Measurements from ENCODE around the gene ZNF350. TPM values are rescaled to one million over a fixed set of nuclear protein-coding genes. Genes with fewer than 3 reads are reported as not detected.
"Not testable (repeated sequence)": the region's sequence is repeated elsewhere in the genome, so short reads cannot be mapped to it uniquely, and the experiment has no call there.

The ZNF350 gene
- total RNA-seq = 9.1 TPM
- long read RNA-seq, transcript ZNF350-201 (5 exons, 2,338 nt) = major isoform, 8 of 13 reads
- long read RNA-seq, partial matches to known transcripts = 0 of 13 reads
- long read RNA-seq, other reads (novel, unspliced or antisense) = 4 of 13 reads

DNA sequence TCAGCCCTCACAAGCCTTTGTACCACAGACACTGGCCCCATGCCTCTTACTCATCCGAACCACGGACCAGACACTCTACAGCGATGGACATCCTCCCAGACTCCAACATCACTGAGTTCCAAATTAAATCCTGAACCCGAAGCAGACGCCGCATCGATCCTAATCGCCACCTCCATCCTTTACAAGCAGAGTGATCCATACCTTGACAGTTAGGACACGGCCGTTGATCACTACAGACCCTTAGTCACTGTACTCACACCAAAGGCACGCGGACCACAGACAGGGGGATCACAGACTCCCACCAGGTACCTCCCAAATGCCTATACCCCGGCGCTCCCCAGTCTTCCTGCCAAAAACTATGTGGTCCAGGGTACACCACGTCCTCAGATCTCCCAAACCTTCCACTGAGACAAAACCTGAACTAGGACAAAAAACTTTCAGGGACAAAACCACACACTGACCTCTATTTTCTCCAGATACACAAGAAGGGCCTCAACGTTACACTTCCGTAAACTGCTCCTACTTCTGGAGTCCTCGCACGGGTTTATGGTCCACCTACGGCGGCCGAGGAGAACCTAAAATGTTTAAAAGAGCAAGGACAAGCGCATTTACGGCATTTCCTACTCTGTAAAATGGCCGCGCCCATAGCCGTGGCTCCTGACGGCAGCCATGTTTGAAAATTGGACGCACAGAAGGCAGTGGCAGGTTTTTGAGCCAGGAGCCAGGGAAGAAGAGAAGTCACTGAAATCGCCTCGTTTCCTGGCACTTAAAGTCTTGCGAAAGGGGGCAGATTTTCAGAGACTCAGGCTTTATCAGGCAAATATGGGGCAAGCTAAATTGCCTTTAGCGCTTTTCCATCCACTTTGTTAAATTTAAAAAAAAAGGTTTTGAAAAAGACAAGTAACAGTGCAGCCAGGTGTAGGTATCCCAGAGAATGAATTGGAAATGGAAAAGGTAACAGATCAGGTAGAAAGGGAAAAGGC, at the start of gene ZNF350:
Gene ZNF350, minus strand, starts transcription at position 532 of the 983 bp plus-strand sequence. CDS start 12,480 bp downstream, outside the sequence.
- peak; percentile 89 for DNase-seq
- peak; percentile 100 for ATAC-seq
- intact Hi-C loops (cut with micrococcal nuclease) = no loop called here

DNA sequence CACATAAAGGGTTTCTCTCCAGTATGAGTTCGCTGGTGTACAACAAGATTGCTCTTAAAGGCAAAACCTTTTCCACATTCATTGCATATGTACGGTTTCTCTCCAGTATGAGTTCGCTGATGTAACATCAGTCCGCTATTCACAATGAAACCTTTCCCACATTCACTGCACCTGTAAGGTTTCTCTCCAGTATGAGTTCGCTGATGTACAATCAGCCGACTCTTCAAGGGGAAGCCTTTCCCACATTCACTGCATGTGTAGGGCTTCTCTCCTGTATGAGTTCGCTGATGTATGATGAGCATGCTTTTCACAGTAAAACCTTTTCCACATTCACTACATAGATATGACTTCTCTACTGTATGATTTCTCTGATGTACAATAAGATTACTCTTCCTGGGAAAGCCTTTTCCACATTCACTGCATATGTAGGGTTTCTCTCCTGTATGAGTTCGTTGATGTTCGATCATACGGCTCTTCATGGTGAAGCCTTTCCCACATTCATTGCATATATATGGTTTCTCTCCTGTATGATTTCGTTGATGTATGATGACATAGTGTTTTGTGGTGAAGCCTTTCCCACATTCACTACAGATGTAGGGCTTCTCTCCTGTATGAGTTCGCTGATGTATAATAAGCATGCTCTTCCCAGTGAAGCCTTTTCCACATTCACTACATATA, 47.5 kb upstream of the ZNF350 start:
- no peak for DNase-seq
- ATAC-seq = no peak
- intact Hi-C loops (cut with micrococcal nuclease) = no loop called here

DNA sequence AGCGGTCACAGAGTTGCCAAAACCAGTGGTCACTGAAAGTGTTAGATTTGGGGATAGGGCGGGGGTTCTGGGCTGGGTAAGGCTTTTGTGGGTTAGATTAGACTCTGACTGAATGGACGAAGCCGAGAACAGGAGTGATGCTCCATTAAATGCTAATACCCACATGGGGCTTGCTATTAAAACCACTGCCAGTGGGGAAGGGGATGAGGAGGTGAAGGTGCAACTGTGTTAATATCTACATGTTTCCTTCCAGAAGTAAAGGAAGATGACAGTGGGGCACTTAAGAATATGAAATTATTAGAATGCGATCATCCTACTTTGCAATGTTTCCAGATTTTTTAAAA, 42.1 kb upstream of the ZNF350 start:
- DNase-seq (no peak), ATAC-seq (peak; percentile 37)
- intact Hi-C loops (cut with micrococcal nuclease) = no loop called here

DNA sequence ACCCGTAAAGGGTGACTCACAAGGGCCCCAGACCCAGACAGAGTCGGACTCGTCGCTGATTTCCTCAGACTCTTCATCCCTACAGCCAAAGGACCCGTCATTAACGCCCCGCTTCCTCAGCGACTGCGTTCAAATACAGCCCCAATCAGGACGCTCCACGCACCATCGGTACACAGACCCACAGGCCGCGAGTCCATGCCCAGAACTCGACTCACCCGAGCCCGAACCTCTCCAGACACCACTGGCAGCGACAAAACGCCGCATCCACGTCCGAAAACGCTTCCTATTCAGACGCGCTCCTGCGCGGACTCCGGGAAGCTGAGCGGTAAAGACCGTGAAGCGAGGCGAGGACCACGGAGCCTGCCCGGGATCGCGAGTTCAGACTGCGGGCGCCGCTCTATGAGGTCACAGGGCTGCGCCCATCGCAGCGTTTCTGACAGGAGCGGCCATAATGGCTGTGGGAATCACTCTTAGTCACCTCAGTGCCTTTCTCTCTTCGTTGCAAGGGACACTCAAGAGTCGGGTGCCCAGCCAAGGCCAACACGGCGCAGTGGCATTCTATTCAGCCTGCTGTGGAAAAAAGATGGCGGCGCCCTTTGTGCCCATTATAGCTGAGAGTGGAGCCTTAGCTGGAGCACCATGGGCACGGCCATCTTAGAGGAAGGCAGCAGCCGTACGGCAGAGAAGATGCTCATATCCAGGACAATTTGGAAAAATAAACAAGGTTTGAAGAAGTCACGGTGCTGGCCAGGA, 41.6 kb upstream of the ZNF350 start, which contains the start of gene ZNF614:
Gene ZNF614, minus strand, starts transcription at position 353 of the 753 bp plus-strand sequence. CDS start 2,634 bp downstream, outside the sequence.
- intact Hi-C loops (cut with micrococcal nuclease) = no loop called here

DNA sequence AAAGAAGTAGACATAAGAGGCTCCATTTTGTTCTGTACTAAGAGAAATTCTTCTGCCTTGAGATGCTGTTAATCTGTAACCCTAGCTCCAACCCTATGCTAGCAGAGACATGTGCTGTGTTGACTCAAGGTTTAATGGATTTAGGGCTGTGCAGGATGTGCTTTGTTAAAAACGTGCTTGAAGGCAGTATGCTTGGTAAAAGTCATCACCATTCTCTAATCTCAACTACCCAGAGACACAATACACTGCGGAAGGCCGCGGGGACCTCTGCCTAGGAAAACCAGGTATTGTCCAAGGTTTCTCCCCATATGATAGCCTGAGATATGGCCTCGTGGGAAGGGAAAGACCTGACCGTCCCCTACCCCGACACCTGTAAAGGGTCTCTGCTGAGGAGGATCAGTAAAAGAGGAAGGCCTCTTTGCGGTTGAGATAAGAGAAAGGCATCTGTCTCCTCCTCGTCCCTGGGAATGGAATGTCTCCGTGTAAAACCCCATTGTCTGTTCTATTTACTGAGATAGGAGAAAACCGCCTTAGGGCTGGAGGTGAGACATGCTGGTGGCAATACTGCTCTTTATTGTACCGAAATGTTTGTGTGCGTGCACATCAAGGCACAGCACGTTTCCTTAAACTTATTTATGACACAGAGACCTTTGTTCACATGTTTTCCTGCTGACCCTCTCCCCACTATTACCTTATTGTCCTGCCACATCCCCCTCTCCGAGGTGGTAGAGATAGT, 39.8 kb upstream of the ZNF350 start:
- intact Hi-C loops (cut with micrococcal nuclease); ATAC-seq; DNase-seq: not testable (repeated sequence)

More for the DNA sequence above, 41.6 kb upstream of the ZNF350 start, which contains the start of gene ZNF614:
- DNase-seq (peak; percentile 92), ATAC-seq (peak; percentile 98)

DNA sequence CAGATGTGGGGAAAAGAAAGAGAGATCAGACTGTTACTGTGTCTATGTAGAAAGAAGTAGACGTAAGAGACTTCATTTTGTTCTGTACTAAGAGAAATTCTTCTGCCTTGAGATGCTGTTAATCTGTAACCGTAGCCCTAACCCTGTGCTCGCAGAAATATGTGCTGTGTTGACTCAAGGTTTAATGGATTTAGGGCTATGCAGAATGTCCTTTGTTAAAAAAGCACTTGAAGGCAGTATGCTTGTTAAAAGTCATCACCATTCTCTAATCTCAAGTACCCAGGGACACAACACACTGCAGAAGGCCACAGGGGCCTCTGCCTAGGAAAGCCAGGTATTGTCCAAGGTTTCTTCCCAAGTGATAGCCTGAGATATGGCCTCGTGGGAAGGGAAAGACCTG, 37.8 kb upstream of the ZNF350 start:
- ATAC-seq; intact Hi-C loops (cut with micrococcal nuclease); DNase-seq: not testable (repeated sequence)

DNA sequence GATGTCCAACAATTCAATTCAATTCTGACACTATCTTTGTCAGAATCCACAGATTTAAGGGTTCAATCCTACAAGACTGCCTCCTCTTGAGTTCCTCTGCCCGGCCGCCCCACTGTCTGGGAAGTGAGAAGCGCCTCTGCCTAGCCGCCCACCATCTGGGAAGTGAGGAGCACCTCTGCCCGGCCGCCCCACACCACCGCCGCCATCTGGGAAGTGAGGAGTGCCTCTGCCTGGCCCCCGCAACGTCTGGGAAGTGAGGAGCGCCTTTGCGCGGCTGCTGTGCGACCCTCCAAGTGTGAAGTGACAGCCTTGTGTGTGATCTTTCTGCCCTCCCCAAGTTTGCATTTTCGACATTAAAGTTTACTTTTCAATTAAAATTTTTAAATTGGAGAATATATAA, 35.6 kb upstream of the ZNF350 start:
- intact Hi-C loops (cut with micrococcal nuclease) = no loop called here
- DNase-seq (no peak), ATAC-seq (no peak)

DNA sequence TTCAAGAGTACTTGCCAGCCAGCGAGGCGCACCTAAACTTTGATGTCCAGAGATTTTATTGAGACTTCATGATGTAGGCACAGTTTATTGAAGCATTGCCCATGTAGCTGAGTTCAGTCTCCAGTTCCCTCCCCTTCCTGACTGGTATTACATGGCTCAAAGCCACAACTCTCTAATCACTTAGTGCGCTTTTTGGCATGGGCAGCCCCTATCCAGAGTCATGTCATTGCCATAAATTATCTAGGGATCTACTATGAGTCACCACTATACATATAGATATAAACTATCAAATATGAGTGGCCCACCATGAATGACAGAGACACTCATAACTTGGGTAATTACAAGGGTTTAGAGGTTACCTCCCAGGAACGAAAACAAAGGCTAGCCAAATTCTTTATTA, 33.9 kb upstream of the ZNF350 start:
- intact Hi-C loops (cut with micrococcal nuclease) = no loop called here
- DNase-seq = no peak
- peak; percentile 31 for ATAC-seq

DNA sequence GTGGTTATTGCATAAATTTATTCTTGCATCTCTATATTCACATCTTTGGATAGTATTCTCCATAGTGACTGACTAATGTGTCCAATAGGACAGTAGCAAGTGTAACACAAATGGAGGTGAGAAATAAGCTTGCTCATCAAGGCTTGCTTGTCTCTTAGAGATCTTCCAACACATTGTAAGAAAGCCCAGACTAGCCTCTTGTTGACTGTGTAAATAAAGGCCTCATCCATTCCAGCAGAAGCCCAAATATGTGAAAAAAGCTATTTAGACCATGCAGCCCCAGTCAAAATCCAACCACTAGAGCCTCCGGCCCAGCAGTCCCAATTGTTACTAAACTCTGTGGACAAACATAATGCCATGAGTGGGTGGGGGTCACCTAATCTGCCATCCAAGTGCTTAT, 24.0 kb upstream of the ZNF350 start:
- ATAC-seq (no peak), DNase-seq (no peak)
- intact Hi-C loops (cut with micrococcal nuclease) = no loop called here

DNA sequence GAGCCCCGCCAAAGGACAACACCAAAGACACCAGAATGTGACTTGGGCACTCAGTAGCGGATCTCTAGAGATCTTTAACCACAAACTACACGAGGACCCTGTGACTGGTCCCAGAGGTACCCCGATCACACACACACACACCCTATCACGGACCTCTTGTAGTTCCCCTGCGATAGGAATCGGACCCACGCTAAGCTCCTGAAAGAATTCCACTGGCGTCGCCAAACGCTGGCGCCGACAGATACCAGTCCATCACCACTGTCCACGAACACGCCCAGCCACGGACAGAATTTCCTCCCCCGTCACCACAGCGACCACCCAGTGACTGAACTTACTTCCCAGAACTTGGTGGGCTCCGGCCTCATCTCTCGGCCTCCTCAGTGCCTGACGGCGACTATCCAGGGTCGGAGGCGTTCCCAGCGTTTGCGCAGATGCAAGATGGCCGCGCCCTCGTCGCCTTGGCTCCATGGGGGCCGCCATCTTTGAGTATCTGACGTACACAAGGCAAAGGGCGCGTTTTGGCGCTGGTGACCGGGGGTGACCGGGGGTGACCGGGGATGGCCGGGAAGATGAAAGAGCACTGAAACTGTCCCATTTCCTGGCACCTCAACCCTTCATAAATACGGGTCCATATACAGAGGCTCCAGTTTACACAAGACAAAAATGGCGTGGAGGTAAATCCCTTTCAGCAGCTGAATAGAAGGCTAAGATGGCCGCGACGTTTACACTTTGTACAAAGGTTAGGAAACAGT, 21.3 kb upstream of the ZNF350 start, which contains the start of gene ZNF615:
Gene ZNF615, minus strand, starts transcription at position 406 of the 752 bp plus-strand sequence. CDS start 4,500 bp downstream, outside the sequence.
- DNase-seq = peak; percentile 94
- peak; percentile 99 for ATAC-seq
- intact Hi-C loops (cut with micrococcal nuclease) = no loop called here

DNA sequence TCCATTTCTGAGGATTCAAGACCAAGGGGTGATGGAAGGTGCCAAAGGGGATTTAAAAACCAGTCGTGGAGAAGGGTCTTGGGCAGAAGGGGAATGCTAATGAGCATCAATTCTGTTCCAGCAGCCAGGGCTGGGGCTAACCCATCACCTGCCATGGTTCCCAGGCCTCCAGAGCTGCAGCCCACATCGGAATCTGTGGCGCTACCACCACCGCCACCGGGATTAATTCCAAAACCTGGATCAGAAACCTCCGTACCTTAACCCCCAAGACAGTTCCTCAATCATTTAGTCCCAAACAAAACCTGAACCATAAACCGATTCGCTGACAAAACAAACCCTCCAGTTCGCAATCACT, 20.8 kb upstream of the ZNF350 start:
- intact Hi-C loops (cut with micrococcal nuclease) = no loop called here
- DNase-seq (no peak), ATAC-seq (peak; percentile 59)

DNA sequence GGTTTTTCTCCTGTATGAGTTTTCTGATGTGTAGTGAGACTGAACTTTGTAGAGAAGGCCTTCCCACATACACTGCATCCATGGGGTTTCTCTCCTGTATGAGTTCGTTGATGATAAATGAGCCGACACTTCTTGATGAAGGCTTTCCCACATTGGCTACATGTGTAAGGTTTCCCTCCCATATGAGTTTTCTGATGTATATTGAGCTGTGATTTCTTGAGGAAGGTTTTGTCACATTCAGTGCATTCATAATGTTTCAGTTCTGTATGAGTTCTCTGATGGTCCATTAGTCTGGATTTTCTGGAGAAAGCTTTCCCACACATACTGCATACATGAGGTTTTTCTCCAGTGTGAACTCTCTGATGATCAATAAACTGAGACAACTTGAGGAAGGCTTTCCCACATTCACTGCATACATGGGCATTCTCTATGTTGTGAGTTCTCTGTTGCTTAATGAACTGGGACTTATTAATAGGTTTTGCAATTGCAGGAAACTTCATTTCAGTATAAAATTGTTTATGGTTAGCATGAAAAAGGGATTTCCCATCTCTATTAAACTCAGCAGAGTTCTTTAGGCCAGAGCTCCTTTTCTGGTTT, 7.5 kb upstream of the ZNF350 start:
- intact Hi-C loops (cut with micrococcal nuclease) = no loop called here
- no peak for ATAC-seq

DNA sequence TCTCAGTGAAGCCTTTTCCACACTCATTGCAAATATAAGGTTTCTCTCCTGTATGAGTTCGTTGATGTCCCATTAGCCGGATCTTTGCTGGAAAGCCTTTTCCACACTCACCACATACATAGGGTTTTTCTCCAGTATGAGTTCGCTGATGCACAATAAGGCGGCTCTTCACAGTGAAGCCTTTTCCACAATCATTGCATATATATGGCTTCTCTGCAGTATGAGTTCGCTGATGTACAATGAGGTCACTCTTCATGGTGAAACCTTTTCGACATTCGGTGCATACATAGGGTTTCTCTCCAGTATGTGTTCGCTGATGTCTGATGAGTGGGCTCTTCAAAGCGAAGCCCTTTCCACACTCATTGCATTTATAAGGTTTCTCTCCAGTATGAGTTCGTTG, 6.8 kb upstream of the ZNF350 start:
- no peak for DNase-seq
- intact Hi-C loops (cut with micrococcal nuclease) = no loop called here
- no peak for ATAC-seq

More for the DNA sequence above, 7.5 kb upstream of the ZNF350 start:
- DNase-seq = no peak

DNA sequence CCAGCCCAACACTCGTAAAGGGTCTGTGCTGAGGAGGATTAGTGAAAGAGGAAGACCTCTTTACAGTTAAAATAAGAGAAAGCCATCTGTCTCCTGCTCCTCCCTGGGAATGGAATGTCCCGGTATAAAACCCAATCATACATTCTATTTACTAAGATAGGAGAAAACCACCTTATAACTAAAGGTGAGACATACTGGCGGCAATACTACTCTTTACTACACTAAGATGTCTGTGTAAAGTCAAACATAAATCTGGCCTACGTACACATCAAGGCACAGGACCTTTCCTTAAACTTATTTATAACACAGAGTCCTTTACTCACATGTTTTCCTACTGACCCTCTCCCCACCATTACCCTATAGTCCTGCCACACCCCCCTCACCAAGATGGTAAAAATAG, 3.3 kb downstream of the ZNF350 start:
- DNase-seq = no peak
- ATAC-seq = no peak
- intact Hi-C loops (cut with micrococcal nuclease) = no loop called here

DNA sequence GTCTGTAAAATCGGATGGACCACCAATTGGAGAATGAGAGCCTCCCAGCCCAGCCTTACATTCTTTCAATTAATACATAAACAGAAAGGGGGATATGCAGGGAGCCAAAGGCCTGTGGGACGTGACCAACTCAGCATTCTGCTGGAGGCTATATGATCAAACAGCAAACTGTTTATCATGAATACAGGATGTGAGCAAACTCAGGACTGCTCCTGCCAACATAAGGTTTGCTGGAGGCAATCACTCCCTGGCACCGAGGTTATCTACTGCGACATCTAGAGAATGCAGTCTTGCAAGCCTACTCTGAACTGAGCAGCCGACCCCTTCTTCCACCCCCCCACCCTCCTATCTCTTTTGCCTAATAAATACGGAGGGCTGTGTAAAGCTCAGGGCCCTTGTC, 5.7 kb downstream of the ZNF350 start:
- ATAC-seq; DNase-seq; intact Hi-C loops (cut with micrococcal nuclease): not testable (repeated sequence)

DNA sequence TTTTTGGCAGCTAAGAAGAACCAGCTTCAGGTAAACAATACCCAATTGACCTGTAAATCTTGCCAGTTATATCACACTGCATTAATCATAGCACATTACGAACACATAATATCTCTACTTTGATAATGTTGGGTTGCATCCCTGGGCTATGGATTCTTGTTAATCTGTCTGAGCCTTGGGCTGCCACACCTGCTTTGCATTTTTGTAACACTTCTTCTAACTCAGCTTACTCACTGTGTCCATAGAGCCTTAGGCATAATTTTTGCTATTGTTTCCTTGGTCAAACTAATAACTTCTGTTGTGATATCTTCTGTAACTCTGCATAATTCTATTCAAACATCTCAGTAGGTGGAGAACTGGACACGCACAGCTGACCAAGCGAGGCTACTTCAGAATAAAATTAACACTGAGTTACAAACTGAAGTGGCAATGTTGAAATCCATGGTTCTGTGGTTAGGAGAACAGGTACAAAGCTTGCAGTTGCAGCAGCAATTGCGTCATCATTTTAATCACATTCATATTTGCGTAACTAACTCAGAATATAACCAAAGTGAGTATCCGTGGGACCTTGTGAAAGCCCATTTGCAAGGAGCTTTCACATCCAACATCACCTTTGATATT, 6.4 kb downstream of the ZNF350 start:
- intact Hi-C loops (cut with micrococcal nuclease) = no loop called here
- no peak for DNase-seq
- ATAC-seq = no peak

DNA sequence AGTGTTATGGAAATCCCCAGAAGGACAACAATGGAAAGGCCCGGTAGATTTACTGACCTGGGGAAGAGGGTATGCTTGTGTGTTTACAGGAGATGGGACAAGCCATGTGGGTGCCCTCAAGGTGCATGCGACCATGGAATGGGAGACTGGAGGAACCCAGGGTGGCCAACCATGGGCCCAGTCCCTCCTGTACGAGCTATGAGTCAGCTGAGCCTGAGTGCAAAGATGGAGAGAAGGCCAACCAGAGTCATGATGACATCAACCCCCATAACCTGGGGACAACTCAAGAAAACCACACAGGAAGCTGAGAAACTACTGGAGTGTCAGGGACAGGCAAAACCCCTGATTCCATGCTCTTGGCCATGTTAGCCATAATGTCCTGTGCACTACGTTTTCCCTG, 7.8 kb downstream of the ZNF350 start:
- DNase-seq = no peak
- ATAC-seq = no peak
- intact Hi-C loops (cut with micrococcal nuclease) = no loop called here

All from left ventricle myocardium superior (tissue), 1 donor.